ENCODE results near the gene POMGNT1. TPM values are rescaled to one million over a fixed set of nuclear protein-coding genes. Genes with fewer than 3 reads are reported as not detected.

The POMGNT1 gene
- total and polyA plus RNA-seq, 12 donors, result 74.3 to 164 (median 142) TPM

GRCh38 chr1:46221749-46222148 lies 23.5 kb upstream of the POMGNT1 start:
- no peak for TF ChIP-seq CTCF (IDR thresholded peaks at IDR 0.05)
- no peaks in the 10 kb centered on the region for H3K9me3 ChIP-seq
- peak overlapping the region in 1 of 10 donors; percentile 7 for H3K27ac ChIP-seq
- no peak for ATAC-seq
- no peak overlapping the region for H3K4me3 ChIP-seq
- peaks cover 0 to 27% (median 0%) of the 10 kb centered on the region in 9 donors for H3K4me1 ChIP-seq
- DNase-seq, result no peak
- peaks cover 0 to 35% (median 0%) of the 10 kb centered on the region in 9 donors for H3K36me3 ChIP-seq
- 47 to 55% methylated on average over 4 of the region's 4 CpGs for WGBS, 2 donors
- no peaks in the 10 kb centered on the region for H3K27me3 ChIP-seq
- intact Hi-C loops (cut with DNase I), result loop anchor here in 7 of 10 donors (2.0 to 5.0 kb wide), 3 partner anchors 39 to 185 kb away; no protein-coding TSS in a partner anchor

GRCh38 chr1:46220808-46221207 lies 22.6 kb upstream of the POMGNT1 start:
- Histone ChIP-seq H3K4me3 (no peak overlapping the region), H3K27me3 (no peaks in the 10 kb centered on the region), H3K4me1 (peaks cover 0 to 27% (median 0%) of the 10 kb centered on the region in 9 donors), H3K27ac (no peak overlapping the region), H3K9me3 (no peaks in the 10 kb centered on the region), H3K36me3 (peaks cover 0 to 35% (median 0%) of the 10 kb centered on the region in 9 donors)
- no peak for DNase-seq
- intact Hi-C loops (cut with DNase I), result loop anchor here in 6 of 10 donors (5.0 kb wide), 2 partner anchors 39 to 184 kb away; no protein-coding TSS in a partner anchor
- ATAC-seq, result no peak
- WGBS, 2 donors, result 80 to 92% methylated on average over 3 of the region's 3 CpGs
- TF ChIP-seq CTCF (IDR thresholded peaks at IDR 0.05), result no peak

GRCh38 chr1:46219551-46220520 lies 21.6 kb upstream of the POMGNT1 start:
- ATAC-seq (peak in 1 of 8 donors; percentile 17), DNase-seq (no peak)
- 78% methylated on average over 18 of the region's 18 CpGs for WGBS, 2 donors
- H3K4me1 ChIP-seq, result peaks cover 0 to 27% (median 0%) of the 10 kb centered on the region in 9 donors
- peaks cover 0 to 35% (median 0%) of the 10 kb centered on the region in 9 donors for H3K36me3 ChIP-seq
- H3K27ac ChIP-seq, result no peak overlapping the region
- no peaks in the 10 kb centered on the region for H3K27me3 ChIP-seq
- no peaks in the 10 kb centered on the region for H3K9me3 ChIP-seq
- TF ChIP-seq CTCF (IDR thresholded peaks at IDR 0.05), result no peak
- intact Hi-C loops (cut with DNase I), result loop anchor here in 6 of 10 donors (5.0 kb wide), 2 partner anchors 38 to 183 kb away; no protein-coding TSS in a partner anchor
- no peak overlapping the region for H3K4me3 ChIP-seq

- no peak overlapping the region for H3K27ac ChIP-seq
- H3K36me3 ChIP-seq, result peaks cover 0 to 35% (median 0%) of the 10 kb centered on the region in 9 donors
- TF ChIP-seq CTCF (IDR thresholded peaks at IDR 0.05), result no peak
- no peak for DNase-seq
- H3K27me3 ChIP-seq, result no peaks in the 10 kb centered on the region
- H3K4me1 ChIP-seq, result peaks cover 0 to 23% (median 0%) of the 10 kb centered on the region in 9 donors
- 90% methylated on average over 8 of the region's 8 CpGs for WGBS, 2 donors
- no peak overlapping the region for H3K4me3 ChIP-seq
- intact Hi-C loops (cut with DNase I), result no loop called here
- ATAC-seq, result no peak
- H3K9me3 ChIP-seq, result no peaks in the 10 kb centered on the region
Measured at GRCh38 chr1:46218443-46218842, 20.2 kb upstream of the POMGNT1 start.

Measured in heart right ventricle (tissue), 16 donors.